Measurements from ENCODE around the gene WDR37.

WDR37 gene

DNA sequence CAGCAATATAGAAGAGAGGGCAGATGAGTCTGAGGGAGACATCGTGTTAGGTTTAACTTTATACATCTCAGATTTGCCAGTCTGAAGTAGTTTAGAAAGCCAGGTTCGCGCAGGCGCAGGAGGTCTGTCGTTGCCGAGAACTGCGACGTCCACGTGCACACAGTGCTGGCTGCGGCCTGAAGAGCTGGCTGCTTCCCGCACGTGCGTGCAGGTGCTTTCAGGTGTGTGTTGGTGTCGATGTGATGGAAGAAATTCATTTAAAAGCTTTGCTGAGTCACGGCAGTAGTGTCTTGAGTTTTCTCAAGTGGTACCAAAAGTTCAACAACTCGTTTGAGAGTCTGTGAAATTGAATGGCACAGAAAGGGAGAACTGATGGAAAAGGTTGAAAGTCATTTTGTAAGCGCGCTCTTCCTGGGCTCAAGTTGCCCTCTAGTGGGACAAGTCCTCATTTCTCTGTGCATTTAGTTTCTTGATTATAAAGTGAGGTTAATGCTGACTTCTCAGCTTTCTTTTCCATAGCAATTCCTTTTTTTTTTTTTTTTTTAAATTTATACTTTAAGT lies 18.6 kb downstream of the WDR37 start:
- no peak for DNase-seq

DNA sequence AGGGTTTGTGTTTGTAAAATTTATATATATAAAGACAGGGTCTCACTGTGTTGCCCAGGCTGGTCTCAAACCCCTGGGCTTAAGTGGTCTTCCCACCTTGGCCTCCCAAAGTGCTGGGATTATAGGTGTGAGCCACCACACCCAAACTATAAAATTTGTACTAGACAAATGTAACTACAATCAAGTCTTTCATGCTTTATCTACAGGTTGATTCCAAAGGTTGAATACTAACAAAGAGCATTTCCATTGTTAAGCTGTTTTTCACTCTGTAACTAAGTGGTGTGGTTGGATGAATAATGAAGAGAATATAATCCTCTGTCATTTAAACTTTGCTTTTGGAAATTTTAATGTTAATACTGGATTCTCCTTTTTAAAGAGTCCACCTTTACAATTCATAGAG lies 22.5 kb downstream of the WDR37 start:
- no peak for DNase-seq

DNA sequence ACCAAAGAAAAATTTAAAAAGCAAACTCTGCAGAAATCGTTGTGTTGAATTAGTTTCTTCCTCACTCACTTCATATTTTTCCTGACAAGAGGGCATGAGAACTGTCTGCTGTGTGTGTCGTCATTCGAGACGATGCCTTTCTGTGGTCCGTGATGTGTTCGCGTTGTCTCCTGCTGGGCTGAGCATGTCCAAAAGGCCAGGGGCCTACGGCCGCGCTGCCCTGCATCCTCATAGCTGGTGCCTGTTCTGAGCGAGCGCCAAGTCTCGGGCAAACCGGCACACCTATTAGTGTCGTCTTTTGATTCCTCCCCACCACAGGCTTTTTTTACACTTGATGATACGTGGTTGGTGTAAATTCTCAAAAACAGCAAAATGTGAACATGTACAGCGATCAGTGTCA lies 27.4 kb downstream of the WDR37 start:
- DNase-seq = no peak

DNA sequence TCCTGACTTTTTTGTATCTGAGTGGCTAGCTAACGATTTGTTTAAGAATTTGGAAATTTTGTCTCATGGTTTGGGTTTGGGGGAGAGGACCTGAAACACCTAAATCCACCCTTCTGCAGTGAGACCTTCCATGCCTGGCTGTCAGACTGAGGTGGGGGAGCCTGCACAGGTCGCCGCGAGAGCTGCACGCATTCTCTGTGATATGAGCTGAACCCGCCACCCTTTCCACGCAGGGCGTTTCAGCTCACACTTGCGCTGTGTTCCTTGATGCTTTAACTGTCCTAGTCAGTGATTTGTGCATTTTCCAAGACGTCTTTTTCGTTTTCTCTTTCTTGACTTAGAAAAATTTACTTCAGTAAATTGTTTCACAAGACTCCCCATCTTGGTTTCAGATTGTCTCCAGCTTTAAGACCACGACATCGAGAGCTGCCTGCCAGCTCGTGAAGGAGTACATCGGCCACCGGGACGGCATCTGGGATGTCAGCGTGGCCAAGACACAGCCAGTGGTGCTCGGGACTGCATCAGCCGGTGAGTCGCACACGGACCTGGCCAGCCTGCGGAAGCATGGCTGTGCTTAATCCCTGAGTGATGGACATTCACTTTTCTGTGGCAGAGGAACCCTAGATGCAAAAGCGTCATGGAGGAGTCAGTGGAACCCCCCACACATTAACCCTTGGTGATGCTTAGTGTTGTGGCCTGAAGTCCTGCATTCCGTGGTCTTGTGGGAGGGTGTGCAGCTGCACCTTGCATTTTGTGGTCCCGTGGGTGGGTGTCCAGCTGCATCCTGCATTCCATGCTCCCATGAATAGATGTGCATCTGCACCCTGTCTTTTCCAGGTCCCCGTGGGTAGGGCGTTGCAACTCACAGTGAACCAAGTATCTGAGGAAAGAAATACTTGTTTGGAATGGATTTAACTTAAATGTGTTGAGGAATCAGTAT lies 28.1 kb downstream of the WDR37 start:
- DNase-seq = no peak

DNA sequence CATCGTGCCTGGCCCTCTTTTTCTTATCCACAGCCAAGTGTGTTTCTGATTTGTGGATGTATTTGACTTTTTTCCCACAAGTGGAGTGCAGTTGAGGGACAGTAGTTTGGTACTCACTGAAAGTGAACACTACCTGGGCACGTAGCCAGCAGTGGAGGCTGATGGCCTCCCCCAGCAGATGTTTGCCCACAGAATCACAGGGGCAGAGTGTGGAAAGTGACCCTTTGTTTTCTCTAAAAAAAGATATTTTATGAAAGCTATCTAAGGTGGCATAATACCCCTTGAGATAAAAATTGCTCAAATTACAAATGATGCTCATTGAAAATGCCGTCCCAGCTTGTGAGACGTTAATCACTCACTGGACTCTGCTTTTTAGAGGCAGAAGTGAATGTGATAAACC lies 29.1 kb downstream of the WDR37 start:
- DNase-seq = no peak

DNA sequence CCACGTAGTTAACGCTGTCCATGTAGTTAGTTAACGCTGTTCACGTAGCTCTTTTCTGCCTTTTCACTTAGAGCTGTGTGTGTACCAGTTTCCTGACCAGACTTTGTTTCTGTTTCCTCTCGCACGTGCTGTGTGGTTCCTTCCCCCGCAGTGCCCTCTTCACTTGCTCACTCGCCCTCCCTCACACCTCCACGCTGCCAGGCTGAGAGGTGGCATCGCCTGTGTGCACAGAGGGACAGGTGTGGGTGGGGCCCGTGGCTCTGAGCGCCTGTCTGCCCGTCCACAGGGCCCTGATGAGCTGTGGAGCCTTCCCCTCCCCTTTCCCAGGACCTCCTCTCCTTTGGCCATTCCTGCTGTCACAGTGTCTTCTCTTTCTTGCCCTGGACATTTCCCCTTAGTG lies 30.6 kb downstream of the WDR37 start:
- no peak for DNase-seq

DNA sequence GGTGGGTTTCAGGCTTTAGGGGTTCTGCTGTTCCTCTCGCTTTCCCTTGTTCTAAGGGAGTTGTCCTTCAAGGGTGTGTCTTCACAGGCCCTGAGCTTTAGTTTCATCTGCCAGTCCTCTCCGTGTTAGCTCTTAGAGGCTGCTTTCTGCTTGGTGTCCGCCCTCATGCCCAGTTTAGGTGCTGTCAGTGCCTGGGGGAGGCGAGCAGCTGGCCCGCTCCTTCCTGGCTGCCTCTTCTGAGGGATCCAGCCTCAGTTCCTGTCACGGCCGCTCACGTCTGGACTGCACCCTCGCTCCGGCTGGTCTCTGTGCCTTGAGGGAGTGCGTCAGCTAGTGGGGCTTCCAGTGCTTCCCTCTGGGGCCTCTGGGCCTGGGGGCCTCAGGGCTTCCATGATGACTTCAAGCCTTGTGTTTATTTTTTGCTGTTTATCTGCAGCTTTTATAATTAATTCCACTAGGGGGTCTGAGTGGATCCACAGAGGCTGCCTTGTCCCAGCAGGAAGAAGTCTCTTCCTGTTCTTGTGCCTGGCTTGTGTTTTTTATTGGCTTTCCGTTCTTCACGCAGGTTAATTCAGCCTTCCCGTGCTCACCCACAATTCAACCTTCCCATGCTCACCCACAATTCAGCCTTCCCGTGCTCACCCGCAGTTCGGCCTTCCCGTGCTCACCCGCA lies 33.0 kb downstream of the WDR37 start:
- no peak for DNase-seq

DNA sequence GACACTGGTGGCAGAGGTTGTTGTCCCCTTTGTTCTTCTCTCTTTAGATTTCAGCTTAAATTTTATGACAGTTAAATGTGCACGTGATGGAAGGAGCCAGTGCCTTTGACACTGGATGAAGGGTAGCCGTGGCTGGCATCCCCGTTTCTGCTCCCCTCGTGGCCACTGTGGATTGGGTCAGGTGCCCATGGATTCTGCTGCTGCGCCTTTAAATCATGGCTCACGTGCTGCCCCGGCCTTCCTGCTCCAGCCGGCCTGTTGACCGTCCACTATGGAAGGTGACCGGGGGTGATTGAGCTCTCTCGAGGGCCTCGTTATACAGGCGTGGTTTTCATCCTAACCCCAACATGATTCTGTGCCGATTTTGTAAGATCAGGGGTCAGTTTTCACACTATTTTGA lies 34.5 kb downstream of the WDR37 start:
- DNase-seq = no peak

DNA sequence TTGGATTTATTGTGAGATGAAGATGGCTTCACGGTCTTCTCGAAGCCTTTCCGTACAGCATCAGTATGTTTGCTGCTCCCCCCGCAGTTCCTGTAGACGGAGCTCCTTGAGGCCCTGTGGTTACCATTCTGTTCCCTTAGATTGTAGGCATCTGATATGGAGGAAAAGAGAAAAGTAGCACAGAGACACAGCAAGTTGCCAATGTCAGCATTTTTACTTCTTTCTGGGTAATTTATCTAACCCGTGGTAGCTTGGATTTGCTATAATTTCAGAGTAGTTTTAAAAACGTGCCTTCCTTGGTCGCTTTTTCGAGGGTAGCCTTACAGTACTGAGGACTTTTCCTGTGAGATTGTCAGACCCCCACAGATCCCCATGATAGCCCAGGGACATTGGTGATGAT lies 37.5 kb downstream of the WDR37 start:
- no peak for DNase-seq

DNA sequence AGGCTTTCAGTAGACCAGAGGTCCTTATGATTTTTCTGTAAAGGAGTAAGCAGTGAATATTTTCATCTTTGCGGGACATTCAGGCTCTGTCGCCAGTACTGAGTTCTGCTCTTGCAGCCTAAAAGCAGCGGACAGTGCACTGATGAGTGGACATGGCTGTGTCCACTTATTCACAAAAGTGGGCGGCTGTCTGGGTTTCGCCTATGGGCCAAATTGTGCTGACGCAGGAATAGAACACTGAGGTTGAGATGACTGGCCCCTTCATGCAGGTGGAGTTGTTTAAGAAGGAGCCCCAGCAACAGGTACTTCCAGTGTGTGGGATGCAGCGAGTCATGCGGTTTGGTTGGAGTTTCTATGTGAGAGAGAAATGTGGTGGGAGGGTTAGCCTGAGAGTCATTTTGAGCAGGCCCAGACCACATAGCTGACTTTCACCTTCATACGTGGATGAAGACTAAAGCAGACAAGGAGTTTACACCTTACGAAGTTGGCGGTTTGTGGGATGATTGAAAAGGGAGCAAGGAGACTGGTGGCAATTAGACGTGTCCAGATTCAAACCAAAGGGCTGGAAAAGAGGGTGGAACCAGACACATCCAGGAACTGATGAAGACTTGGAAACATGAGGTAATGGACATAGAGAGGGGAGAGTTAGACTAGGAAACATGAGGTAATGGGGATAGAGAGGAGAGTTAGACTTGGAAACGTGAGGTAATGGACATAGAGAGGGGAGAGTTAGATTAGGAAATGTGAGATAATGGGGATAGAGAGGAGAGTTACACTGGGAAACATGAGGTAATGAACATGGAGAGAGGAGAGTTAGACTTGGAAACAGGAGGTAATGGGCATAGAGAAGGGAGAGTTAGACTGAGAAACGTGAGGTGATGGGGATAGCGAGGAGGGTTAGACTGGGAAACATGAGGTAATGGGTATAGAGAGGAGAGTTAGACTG lies 38.2 kb downstream of the WDR37 start:
- DNase-seq = no peak

DNA sequence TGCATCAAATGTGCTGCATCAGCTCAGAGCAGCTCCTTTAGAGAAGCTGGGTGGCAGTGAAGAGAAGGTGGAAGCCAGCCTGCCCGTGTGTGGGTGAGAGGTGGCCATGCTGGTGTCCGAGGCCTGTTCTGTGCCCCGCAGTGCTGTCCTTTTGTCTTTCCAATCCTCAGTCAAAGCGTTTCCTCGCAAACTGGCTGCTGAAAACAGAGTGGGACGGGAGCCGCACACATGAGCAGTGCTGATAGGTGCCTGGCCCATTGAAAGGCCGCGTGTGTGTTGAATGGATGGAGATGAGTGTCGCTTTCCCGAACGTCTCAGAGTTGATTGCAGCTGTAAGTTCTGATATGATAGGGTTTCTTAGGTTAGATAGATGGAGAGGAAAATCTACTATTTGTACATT lies 39.3 kb downstream of the WDR37 start:
- no peak for DNase-seq

DNA sequence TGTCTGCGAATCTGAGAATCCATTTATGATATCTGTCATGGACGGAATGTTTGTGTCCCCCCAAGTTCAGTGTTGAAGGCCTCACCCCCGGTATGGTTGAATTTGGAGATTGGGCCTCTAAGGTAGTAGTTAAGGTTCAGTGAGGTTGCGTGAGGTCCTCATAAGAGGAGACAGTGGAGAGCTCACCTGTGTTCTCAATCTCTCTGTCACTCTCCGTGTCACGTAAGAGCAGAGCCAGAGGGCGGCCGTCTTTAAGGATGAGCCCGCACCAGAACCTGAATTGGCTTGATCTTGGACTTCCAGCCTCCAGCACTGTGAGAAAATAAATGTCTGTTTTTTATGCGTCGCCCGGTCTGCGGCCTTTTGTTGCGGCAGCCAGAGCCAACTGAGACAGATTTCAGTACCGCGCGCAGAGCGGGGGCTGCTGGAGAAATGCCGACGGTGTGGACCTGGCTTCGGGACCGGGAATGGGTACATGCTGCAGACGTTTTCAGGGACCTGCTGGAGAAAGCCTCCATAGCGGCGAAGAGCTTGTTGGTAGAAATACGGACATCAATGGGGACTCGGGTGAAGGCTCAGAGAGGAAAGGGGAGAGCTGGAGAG lies 40.2 kb downstream of the WDR37 start:
- DNase-seq = no peak

DNA sequence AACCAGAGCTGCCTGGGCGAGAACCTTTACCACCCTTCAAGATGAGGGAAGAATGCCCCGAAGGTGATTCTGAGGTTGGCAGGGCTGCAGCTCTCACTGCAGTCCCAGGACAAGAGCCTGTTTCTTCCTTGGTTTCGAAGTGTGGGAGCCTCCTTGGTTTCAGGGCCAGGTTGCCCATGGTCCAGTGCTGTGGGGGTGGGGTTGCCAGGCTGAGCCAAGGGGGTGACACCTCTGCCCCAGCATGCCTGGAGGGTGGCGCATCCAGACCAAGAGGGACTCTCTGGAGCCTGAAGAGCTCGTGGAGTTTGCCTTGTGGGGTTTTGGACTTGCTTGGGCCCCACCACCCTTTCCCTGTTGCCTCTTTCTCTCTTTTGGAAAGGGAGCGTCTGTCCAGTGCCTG lies 41.3 kb downstream of the WDR37 start:
- DNase-seq = no peak

DNA sequence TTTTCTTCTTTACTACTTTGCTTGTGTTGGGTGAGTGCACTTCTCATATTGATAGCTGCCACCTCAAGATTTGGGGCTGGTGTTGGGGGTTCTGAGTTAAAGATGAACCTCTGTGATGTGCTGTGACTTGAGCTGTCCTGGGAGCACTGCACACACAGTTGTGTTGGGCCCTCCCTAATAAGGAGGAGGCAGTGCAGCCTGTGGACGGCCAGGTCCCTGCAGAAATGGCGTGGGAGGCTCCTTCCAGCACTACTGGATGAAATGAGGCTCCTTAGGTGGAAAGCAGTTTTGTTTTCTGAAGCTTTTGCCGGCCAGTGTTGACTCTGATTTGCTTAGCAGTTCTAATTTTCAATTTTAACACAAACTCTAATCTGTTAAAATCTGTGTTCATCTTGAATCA lies 44.0 kb downstream of the WDR37 start:
- DNase-seq = no peak

DNA sequence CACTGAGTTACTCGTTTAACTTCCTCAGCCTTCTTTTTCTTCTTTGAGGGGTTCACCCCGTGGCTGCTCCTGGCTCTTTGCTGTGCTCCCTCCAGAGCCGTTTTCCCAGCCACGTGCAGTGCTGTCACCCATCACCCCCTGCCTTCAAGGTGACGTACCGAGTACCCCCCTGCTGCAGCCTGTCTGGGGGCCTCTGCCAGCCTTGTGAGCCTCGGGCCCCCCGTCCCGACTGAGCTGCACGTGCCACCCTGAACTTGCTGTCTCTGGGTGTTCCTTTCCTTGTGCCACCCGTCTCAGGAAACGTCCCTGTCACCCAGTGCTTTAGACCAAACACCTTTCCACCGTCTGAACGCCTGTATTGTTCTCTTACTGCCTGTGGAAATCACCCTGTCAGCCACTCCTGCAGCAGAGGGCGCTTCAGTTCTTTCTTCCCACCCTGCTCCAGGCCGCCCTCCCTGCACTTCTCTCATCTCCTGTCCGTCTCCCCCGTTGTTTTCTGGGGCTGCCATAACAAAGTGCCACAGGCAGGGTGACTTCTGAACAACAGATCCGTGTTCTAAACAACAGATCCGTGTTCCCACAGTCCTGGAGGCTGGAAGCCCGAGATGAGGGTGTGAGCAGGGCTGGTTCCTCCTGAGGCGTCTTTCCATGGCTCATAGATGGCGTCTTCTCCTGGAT lies 44.6 kb downstream of the WDR37 start:
- no peak for DNase-seq

DNA sequence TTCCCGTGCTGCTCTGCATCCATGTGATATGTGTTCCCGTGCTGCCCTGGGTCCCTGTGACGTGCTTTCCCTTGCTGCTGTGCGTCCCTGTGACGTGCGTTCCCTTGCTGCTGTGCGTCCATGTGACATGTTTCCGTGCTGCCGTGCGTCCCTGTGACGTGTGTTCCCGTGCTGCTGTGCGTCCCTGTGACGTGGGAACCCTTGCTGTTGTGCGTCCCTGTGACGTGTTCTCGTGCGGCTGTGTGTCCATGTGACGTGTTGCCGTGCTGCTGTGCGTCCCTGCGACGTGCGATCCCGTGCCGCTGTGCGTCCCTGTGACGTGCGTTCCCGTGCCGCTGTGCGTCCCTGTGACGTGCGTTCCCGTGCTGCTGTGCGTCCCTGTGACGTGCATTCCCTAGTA lies 45.8 kb downstream of the WDR37 start:
- DNase-seq = no peak

DNA sequence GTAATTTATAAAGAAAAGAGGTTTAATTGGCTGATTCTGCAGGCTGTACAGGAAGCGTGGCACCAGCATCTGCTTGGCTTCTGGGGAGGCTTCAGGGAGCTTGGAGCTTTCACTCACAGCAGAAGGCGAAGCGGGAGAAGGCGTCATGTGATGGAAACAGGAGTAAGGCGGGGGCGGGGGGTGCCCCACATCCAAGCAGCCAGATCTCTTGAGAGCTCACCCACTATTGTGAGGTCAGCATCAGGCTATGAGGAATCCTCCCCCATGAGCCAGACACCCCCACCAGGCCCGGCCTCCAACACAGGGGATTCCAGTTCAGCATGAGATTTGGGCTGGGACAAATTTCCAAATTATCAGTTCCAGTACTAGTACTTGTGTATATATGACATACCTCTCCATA lies 46.2 kb downstream of the WDR37 start:
- no peak for DNase-seq

DNA sequence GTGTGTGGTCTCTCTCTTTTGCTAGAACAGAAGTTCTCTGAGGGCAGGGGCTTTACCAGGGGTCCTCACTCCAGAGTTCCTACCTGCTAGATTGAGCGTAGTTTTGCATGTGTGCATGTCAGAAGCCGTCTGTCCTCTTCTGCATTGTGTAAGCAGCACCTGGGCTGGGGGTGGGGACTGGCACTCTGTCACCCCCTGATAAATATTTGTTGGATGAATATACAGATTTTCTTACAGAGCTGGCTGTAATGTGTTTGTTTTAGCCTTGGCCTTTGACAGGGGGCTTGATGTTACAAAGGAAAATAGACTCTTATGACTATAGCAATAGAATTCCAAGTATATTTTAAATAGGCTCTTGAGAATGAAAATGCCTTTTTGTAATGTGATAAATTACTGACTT lies 46.6 kb downstream of the WDR37 start:
- no peak for DNase-seq

DNA sequence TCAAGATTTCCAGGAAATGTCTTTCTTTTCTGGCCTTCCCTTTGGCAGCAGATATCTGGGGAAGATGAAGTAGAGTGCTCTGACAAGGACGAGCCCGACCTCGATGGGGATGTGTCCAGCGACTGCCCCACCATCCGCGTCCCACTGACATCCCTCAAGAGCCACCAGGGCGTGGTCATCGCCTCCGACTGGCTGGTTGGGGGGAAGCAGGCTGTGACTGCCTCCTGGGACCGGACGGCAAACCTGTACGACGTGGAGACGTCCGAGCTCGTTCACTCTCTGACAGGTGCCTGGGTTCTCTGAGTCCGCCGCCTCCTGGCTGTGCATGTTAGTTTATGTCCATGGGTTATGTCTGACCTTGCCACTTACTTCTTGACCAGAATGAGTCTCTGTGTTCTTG lies 47.4 kb downstream of the WDR37 start:
- DNase-seq = no peak

DNA sequence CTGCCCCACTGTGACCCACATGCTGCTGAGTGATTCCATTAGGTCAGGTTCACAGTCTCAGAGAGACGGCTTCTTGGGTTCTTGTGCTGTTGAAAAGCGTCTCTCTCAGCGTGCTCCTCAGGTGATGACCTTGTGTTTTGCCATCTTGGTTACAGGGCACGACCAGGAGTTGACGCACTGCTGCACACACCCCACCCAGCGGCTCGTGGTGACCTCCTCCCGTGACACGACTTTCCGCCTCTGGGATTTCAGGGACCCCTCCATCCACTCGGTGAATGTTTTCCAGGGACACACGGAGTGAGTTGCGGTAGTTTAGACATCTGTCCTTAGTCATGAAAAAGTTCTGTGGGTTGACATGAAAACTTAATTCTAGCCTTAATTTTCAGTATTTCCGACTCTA lies 48.8 kb downstream of the WDR37 start:
- DNase-seq = no peak

DNA sequence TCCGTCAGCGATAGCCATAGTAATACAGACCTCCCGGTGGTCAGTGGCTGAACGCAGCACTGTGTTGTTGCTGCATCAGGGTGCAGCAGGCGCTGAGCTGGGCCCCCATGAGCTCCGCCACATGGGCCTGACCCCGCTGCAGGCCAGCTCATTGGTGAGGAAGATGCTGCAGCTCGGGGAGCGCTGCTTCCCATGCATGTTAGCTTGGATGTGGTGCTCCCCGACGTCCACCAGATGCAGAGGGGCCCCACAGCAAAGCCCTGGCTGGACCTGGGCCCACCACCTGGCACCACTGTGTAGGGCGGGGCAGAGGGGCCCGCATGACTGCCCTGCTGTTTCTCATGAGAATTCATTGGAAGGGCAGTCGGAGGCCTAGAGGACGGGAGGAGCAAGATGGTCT lies 50.8 kb downstream of the WDR37 start:
- DNase-seq = no peak

DNA sequence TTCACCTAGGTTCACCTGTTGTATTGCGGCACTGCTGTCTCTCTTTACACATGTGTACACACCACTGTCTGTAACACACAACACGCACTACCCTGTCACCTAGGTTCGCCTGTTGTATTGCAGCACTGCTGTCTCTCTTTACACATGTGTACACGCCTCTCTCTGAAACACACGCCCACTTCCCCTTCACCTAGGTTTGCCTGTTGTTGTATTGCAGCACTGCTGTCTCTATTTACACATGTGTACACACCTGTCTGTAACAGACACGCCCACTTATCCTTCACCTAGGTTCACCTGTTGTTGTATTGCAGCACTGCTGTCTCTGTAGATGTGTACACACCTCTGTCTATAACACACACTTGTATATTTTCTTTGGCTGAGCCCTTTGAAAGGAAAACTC lies 51.5 kb downstream of the WDR37 start:
- DNase-seq = no peak

Data from cortex of kidney (tissue), 1 donor.